Activated CD8-positive, alpha-beta memory T cell treated with anti-CD3 and anti-CD28 coated beads, Interleukin-2, amount 10 ng/mL, durations not matched to agents 7 days and 5 days (primary cell): ENCODE data around the gene TMEM108. TPM values are rescaled to one million over a fixed set of nuclear protein-coding genes. Genes with fewer than 3 reads are reported as not detected.
"Not testable (repeated sequence)": the region's sequence is repeated elsewhere in the genome, so short reads cannot be mapped to it uniquely, and the experiment has no call there.

Experiments
- ATAC-seq: fragments of 150-1000 bp; cut with Tn5 transposase; one replicate; pipeline ENCODE4 v1.10.0; 2021; ENCODE audit warnings: moderate library complexity
- CTCF ChIA-PET: fragments of 350-600 bp; sonication (Branson Sonifier 250); formaldehyde crosslinking; loops from one replicate; lab custom pipeline; 2021; ENCODE audit warnings: antibody characterized with exemption; lab: Charles Lee
- DNase-seq: peaks from one replicate; pipeline ENCODE4 v3.0.0-alpha.2; 2020
- H3K27ac Mint-ChIP-seq: one replicate; pipeline ENCODE4 v1.8.0; 2021; ENCODE audit warnings: mild to moderate bottlenecking, mixed read lengths
- H3K27me3 Mint-ChIP-seq: one replicate; pipeline ENCODE4 v1.8.0; 2021; ENCODE audit warnings: mixed read lengths
- H3K36me3 Mint-ChIP-seq: one replicate; pipeline ENCODE4 v1.8.0; 2021; ENCODE audit warnings: mild to moderate bottlenecking, mixed read lengths
- H3K4me1 Mint-ChIP-seq: one replicate; pipeline ENCODE4 v1.8.0; 2021; ENCODE audit warnings: mixed read lengths
- H3K4me3 Mint-ChIP-seq: one replicate; pipeline ENCODE4 v1.8.0; 2021; ENCODE audit warnings: mild to moderate bottlenecking, moderate library complexity, mixed read lengths
- H3K9me3 Mint-ChIP-seq: one replicate; pipeline ENCODE4 v1.8.0; 2022; ENCODE audit warnings: low read depth, mixed read lengths
- total RNA-seq, 2 experiments: library from RNA; stranded (reverse); gene quantifications; one replicate each; pipeline ENCODE4 v1.2.3, GENCODE V29; 2021

Gene TMEM108
- total RNA-seq, result not detected

GRCh38 chr3:133038089-133038730, at the start of gene TMEM108:
TMEM108 (plus strand) TSS chr3:133038391.
- peaks cover 5% of the 10 kb centered on the region for H3K4me1 Mint-ChIP-seq
- DNase-seq (peak; percentile 51), ATAC-seq (peak; percentile 61)
- H3K36me3 Mint-ChIP-seq, result no peaks in the 10 kb centered on the region
- H3K27ac Mint-ChIP-seq, result no peak within 1 kb of the TSS
- H3K4me3 Mint-ChIP-seq, result peak within 1 kb of the TSS; percentile 33
- H3K27me3 Mint-ChIP-seq, result peaks cover 74% of the 10 kb centered on the region
- no peaks in the 10 kb centered on the region for H3K9me3 Mint-ChIP-seq
- CTCF ChIA-PET, result no interaction called here

GRCh38 chr3:132995971-132996370, 42.2 kb upstream of the TMEM108 start:
- no peak overlapping the region for H3K4me3 Mint-ChIP-seq
- no peak for DNase-seq
- no peak for ATAC-seq
- no peaks in the 10 kb centered on the region for H3K9me3 Mint-ChIP-seq
- H3K27ac Mint-ChIP-seq, result no peak overlapping the region
- H3K4me1 Mint-ChIP-seq, result no peaks in the 10 kb centered on the region
- H3K27me3 Mint-ChIP-seq, result peaks cover 3% of the 10 kb centered on the region
- CTCF ChIA-PET, result no interaction called here
- no peaks in the 10 kb centered on the region for H3K36me3 Mint-ChIP-seq

- Mint-ChIP-seq H3K36me3 (no peaks in the 10 kb centered on the region), H3K4me1 (no peaks in the 10 kb centered on the region), H3K9me3 (no peaks in the 10 kb centered on the region), H3K27ac (no peak overlapping the region), H3K4me3 (no peak overlapping the region), H3K27me3 (no peaks in the 10 kb centered on the region)
- CTCF ChIA-PET, result no interaction called here
- DNase-seq (no peak), ATAC-seq (no peak)
These were observed 40.6 kb upstream of the TMEM108 start for GRCh38 chr3:132997404-132998185.

DNA sequence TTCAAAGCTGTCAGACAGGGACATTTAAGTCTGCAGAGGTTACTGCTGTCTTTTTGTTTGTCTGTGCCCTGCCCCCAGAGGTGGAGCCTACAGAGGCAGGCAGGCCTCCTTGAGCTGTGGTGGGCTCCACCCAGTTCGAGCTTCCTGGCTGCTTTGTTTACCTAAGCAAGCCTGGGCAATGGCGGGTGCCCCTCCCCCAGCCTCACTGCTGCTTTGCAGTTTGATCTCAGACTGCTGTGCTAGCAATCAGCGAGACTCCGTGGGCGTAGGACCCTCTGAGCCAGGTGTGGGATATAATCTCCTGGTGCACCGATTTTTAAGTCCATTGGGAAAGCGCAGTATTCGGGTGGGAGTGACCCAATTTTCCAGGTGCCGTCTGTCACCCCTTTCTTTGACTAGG, 33.2 kb upstream of the TMEM108 start:
- H3K9me3 Mint-ChIP-seq, H3K4me3 Mint-ChIP-seq, ATAC-seq, H3K27me3 Mint-ChIP-seq, DNase-seq, H3K27ac Mint-ChIP-seq, H3K36me3 Mint-ChIP-seq, CTCF ChIA-PET, H3K4me1 Mint-ChIP-seq: not testable (repeated sequence)

GRCh38 chr3:133007601-133008000, 30.6 kb upstream of the TMEM108 start:
- no peak for ATAC-seq
- DNase-seq, result no peak

DNA sequence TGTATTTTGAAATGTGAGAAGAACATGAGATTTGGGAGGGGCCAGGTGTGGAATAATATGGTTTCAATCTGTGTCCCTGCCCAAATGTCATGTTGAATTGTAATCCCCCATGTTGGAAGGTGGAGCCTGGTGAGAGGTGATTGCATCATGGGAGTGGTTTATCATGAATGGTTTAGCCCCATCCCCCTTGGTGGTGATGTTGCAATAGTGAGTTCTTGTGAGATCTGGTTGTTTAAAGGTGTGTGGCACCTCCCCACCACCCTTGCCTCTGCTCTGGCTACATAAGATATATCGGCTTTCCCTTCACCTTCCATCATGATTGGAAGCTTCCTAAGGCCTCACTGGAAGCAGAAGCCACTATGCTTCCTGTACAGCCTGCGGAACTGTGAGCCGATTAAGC, 23.9 kb upstream of the TMEM108 start:
- Mint-ChIP-seq H3K36me3 (no peaks in the 10 kb centered on the region), H3K9me3 (peaks cover 12% of the 10 kb centered on the region), H3K4me3 (no peak overlapping the region), H3K27ac (no peak overlapping the region), H3K4me1 (no peaks in the 10 kb centered on the region), H3K27me3 (no peaks in the 10 kb centered on the region)
- CTCF ChIA-PET, result no interaction called here
- DNase-seq (no peak), ATAC-seq (no peak)

More at GRCh38 chr3:133007601-133008000, 30.6 kb upstream of the TMEM108 start:
- H3K4me3 Mint-ChIP-seq, result no peak overlapping the region
- no peaks in the 10 kb centered on the region for H3K36me3 Mint-ChIP-seq
- CTCF ChIA-PET, result no interaction called here
- H3K27me3 Mint-ChIP-seq, result no peaks in the 10 kb centered on the region
- no peaks in the 10 kb centered on the region for H3K4me1 Mint-ChIP-seq
- H3K27ac Mint-ChIP-seq, result no peak overlapping the region
- H3K9me3 Mint-ChIP-seq, result peaks cover 14% of the 10 kb centered on the region

DNA sequence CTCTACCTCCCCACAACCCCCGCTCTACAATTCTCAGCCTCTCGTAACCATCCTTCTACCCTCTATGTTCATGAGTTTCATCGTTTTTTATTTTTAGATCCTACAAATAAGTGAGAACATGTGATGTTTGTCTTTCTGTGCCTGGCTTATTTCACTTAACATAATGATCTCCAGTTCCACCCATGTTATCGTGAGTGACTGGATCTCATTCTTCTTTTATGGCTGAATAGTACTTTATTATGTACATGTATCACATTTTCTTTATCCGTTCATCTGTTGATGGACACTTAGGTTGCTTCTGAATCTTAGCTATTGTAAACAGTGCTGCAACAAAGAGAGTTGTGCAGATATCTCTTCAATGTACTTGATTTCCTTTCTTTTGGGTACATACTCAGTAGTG, 22.6 kb upstream of the TMEM108 start:
- H3K9me3 Mint-ChIP-seq, H3K4me3 Mint-ChIP-seq, H3K36me3 Mint-ChIP-seq, H3K4me1 Mint-ChIP-seq, ATAC-seq, CTCF ChIA-PET, H3K27ac Mint-ChIP-seq, DNase-seq, H3K27me3 Mint-ChIP-seq: not testable (repeated sequence)

- Mint-ChIP-seq H3K27ac (no peak overlapping the region), H3K4me3 (no peak overlapping the region), H3K4me1 (no peaks in the 10 kb centered on the region), H3K9me3 (peaks cover 6% of the 10 kb centered on the region), H3K27me3 (peaks cover 7% of the 10 kb centered on the region), H3K36me3 (no peaks in the 10 kb centered on the region)
- ATAC-seq (no peak), DNase-seq (no peak)
- CTCF ChIA-PET, result no interaction called here
These were observed 21.3 kb upstream of the TMEM108 start for GRCh38 chr3:133016838-133017309.

GRCh38 chr3:133018921-133019320, 19.3 kb upstream of the TMEM108 start:
- no peaks in the 10 kb centered on the region for H3K9me3 Mint-ChIP-seq
- CTCF ChIA-PET, result no interaction called here

GRCh38 chr3:133021206-133021605, 17.0 kb upstream of the TMEM108 start:
- CTCF ChIA-PET, result no interaction called here
- Mint-ChIP-seq H3K4me3 (no peak overlapping the region), H3K9me3 (no peaks in the 10 kb centered on the region), H3K27ac (no peak overlapping the region), H3K4me1 (no peaks in the 10 kb centered on the region), H3K27me3 (peaks cover 7% of the 10 kb centered on the region), H3K36me3 (no peaks in the 10 kb centered on the region)
- ATAC-seq (no peak), DNase-seq (no peak)

More at GRCh38 chr3:133018921-133019320, 19.3 kb upstream of the TMEM108 start:
- peaks cover 7% of the 10 kb centered on the region for H3K27me3 Mint-ChIP-seq
- no peak for ATAC-seq
- no peaks in the 10 kb centered on the region for H3K36me3 Mint-ChIP-seq
- no peaks in the 10 kb centered on the region for H3K4me1 Mint-ChIP-seq
- H3K27ac Mint-ChIP-seq, result no peak overlapping the region
- DNase-seq, result no peak
- H3K4me3 Mint-ChIP-seq, result no peak overlapping the region

DNA sequence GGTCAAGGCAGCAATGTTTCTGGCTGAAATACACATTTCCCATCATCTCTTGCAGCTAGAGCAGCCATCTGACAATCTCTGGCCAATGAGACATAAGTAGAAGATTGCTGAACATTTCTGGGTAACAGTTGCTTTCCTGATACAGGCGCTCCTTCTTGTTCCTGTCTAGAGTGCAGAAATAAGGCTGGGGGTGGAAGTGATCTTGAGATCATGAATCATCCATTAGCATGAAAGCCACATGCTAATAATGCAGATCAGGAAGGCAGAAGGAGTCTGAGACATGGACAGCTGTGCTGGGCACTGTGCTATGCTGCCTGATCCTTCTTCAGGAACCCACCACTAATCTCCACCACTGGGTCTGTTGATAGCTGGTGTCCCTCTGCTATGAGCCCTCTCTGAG, 14.8 kb upstream of the TMEM108 start:
- ATAC-seq (no peak), DNase-seq (no peak)
- H3K4me1 Mint-ChIP-seq, result no peaks in the 10 kb centered on the region
- peaks cover 9% of the 10 kb centered on the region for H3K27me3 Mint-ChIP-seq
- CTCF ChIA-PET, result no interaction called here
- no peaks in the 10 kb centered on the region for H3K9me3 Mint-ChIP-seq
- no peak overlapping the region for H3K27ac Mint-ChIP-seq
- no peaks in the 10 kb centered on the region for H3K36me3 Mint-ChIP-seq
- no peak overlapping the region for H3K4me3 Mint-ChIP-seq

- DNase-seq (no peak), ATAC-seq (no peak)
- H3K4me1 Mint-ChIP-seq, result no peaks in the 10 kb centered on the region
- no peak overlapping the region for H3K27ac Mint-ChIP-seq
- H3K9me3 Mint-ChIP-seq, result no peaks in the 10 kb centered on the region
- CTCF ChIA-PET, result no interaction called here
- H3K4me3 Mint-ChIP-seq, result no peak overlapping the region
- peaks cover 12% of the 10 kb centered on the region for H3K27me3 Mint-ChIP-seq
- H3K36me3 Mint-ChIP-seq, result no peaks in the 10 kb centered on the region
These were observed 12.6 kb upstream of the TMEM108 start for GRCh38 chr3:133025546-133025945.

GRCh38 chr3:133032301-133032700, 5.9 kb upstream of the TMEM108 start:
- ATAC-seq (no peak), DNase-seq (no peak)
- Mint-ChIP-seq H3K27me3 (peaks cover 44% of the 10 kb centered on the region), H3K9me3 (no peaks in the 10 kb centered on the region), H3K36me3 (no peaks in the 10 kb centered on the region), H3K4me1 (no peaks in the 10 kb centered on the region), H3K4me3 (no peak overlapping the region), H3K27ac (no peak overlapping the region)
- CTCF ChIA-PET, result no interaction called here

GRCh38 chr3:133037436-133037835, 755 bp upstream of the TMEM108 start:
- Mint-ChIP-seq H3K9me3 (no peaks in the 10 kb centered on the region), H3K4me3 (peak overlapping the region; percentile 27), H3K27ac (no peak overlapping the region), H3K36me3 (no peaks in the 10 kb centered on the region), H3K4me1 (peaks cover 5% of the 10 kb centered on the region), H3K27me3 (peaks cover 68% of the 10 kb centered on the region)
- CTCF ChIA-PET, result no interaction called here
- no peak for DNase-seq
- no peak for ATAC-seq
